Keratinocyte (primary cell): Measurements from ENCODE around the gene DCLK1. TPM values are rescaled to one million over a fixed set of nuclear protein-coding genes. Genes with fewer than 3 reads are reported as not detected.

Experiments used
- DNase-seq: peaks from one replicate; pipeline ENCODE4 v3.0.0-alpha.2; 2011; ENCODE audit warnings: low read depth, missing footprints, low spot score
- FAIRE-seq: peaks from 2 replicates; lab custom pipeline; 2011; peaks lifted over from hg19 to GRCh38; lab: Jason Lieb, UNC
- H2AFZ ChIP-seq: 2 replicates; pipeline ENCODE4 v1.6.0; 2012; ENCODE audit warnings: low read length, control low read depth, inconsistent platforms; ENCODE audit not compliant: control insufficient read depth
- H3K27ac ChIP-seq: 2 replicates; pipeline ENCODE4 v1.5.1; 2011; ENCODE audit warnings: low read length; ENCODE audit not compliant: control insufficient read depth, insufficient read depth
- H3K27me3 ChIP-seq: 3 replicates; pipeline ENCODE4 v1.6.0; 2011; ENCODE audit warnings: low read length; ENCODE audit not compliant: control insufficient read depth, insufficient read depth; ENCODE audit errors: extremely low read depth
- H3K36me3 ChIP-seq, 2 experiments: 2 replicates in 1 of 2; 3 replicates in 1 of 2; pipeline ENCODE4 v1.5.1; 2011; ENCODE audit warnings: low read length in 2 of 2, mild to moderate bottlenecking in 1 of 2; ENCODE audit not compliant: control insufficient read depth in 2 of 2, insufficient read depth in 2 of 2; ENCODE audit errors: extremely low read depth in 1 of 2
- H3K4me1 ChIP-seq: 3 replicates; pipeline ENCODE4 v1.5.1; 2011; ENCODE audit warnings: low read length; ENCODE audit not compliant: control insufficient read depth, insufficient read depth; ENCODE audit errors: extremely low read depth
- H3K4me2 ChIP-seq: 3 replicates; pipeline ENCODE4 v1.6.0; 2011; ENCODE audit warnings: low read depth, low read length; ENCODE audit not compliant: control insufficient read depth, insufficient read depth; ENCODE audit errors: extremely low read depth
- H3K4me3 ChIP-seq, 3 experiments: fragments of 200-600 bp in 1 of 3; sonication (generic) in 1 of 3; 2 replicates in 2 of 3; 3 replicates in 1 of 3; pipeline ENCODE4 v1.5.1; 2011 to 2016; ENCODE audit warnings: low read length in 3 of 3, mild to moderate bottlenecking in 3 of 3, control low read depth in 2 of 3, inconsistent platforms in 1 of 3, low read depth in 1 of 3, mixed read lengths in 1 of 3, mixed run types in 1 of 3, moderate library complexity in 1 of 3; ENCODE audit not compliant: control insufficient read depth in 2 of 3, insufficient read depth in 2 of 3; ENCODE audit errors: extremely low read depth in 1 of 3
- H3K79me2 ChIP-seq: 2 replicates; pipeline ENCODE4 v1.6.0; 2012; ENCODE audit warnings: low read length; ENCODE audit not compliant: control insufficient read depth, insufficient read depth
- H3K9ac ChIP-seq: 3 replicates; pipeline ENCODE4 v1.6.0; 2011; ENCODE audit warnings: low read length; ENCODE audit not compliant: control insufficient read depth, insufficient read depth; ENCODE audit errors: extremely low read depth
- H3K9me1 ChIP-seq: 3 replicates; pipeline ENCODE4 v1.6.0; 2011; ENCODE audit warnings: low read length; ENCODE audit not compliant: control insufficient read depth, insufficient read depth; ENCODE audit errors: extremely low read depth
- H3K9me3 ChIP-seq: 2 replicates; pipeline ENCODE4 v1.5.1; 2012; ENCODE audit warnings: low read depth, low read length; ENCODE audit not compliant: control insufficient read depth
- H4K20me1 ChIP-seq: 3 replicates; pipeline ENCODE4 v1.6.0; 2011; ENCODE audit warnings: low read length; ENCODE audit not compliant: control insufficient read depth, insufficient read depth; ENCODE audit errors: extremely low read depth
- EZH2 ChIP-seq: IDR thresholded peaks from one replicate; pipeline ENCODE4 v1.6.1; 2012; ENCODE audit warnings: inconsistent platforms, mild to moderate bottlenecking, low read length, moderate library complexity
- dilution Hi-C: fragments of 300-500 bp; cut with MboI; formaldehyde crosslinking; loops from one replicate; pipeline ENCODE4 v1.7.0; 2020; ENCODE audit warnings: low sequenced_read_pairs; ENCODE audit not compliant: extremely low pct_ligation_motif_present
- polyA plus RNA-seq, 5 experiments: library from polyadenylated mRNA; depleted of rRNA in 3 of 5; stranded (reverse) in 3 of 5; stranded (forward) in 1 of 5; unstranded in 1 of 5; fragments of >200 nt; gene quantifications; 1 replicate in 1 of 5; 2 replicates in 3 of 5; 3 replicates in 1 of 5; pipeline versions ENCODE4 v1.2.1 to v1.2.3, GENCODE V29; 2011 to 2012; ENCODE audit warnings: missing spikeins in 2 of 5, low read depth in 1 of 5, low replicate concordance in 1 of 5
- TF ChIP-seq, protein P1 (sequence below), 3 experiments: IDR thresholded peaks in 1 of 3; conservative IDR thresholded peaks in 1 of 3; optimal IDR thresholded peaks in 1 of 3; 2 replicates in 2 of 3; 3 replicates in 1 of 3; pipeline versions ENCODE3 to v1.5.1; 2011; ENCODE audit warnings: low read length in 3 of 3, mild to moderate bottlenecking in 3 of 3, moderate library complexity in 2 of 3, control low read depth in 1 of 3, inconsistent platforms in 1 of 3; ENCODE audit not compliant: insufficient read depth in 2 of 3; ENCODE audit errors: extremely low read depth in 1 of 3

DCLK1 gene
- polyA plus RNA-seq, 1 donor (not counting 4 experiments of a cell fraction or from before 2014, with no cell fraction given), result 0.04 TPM

DNA sequence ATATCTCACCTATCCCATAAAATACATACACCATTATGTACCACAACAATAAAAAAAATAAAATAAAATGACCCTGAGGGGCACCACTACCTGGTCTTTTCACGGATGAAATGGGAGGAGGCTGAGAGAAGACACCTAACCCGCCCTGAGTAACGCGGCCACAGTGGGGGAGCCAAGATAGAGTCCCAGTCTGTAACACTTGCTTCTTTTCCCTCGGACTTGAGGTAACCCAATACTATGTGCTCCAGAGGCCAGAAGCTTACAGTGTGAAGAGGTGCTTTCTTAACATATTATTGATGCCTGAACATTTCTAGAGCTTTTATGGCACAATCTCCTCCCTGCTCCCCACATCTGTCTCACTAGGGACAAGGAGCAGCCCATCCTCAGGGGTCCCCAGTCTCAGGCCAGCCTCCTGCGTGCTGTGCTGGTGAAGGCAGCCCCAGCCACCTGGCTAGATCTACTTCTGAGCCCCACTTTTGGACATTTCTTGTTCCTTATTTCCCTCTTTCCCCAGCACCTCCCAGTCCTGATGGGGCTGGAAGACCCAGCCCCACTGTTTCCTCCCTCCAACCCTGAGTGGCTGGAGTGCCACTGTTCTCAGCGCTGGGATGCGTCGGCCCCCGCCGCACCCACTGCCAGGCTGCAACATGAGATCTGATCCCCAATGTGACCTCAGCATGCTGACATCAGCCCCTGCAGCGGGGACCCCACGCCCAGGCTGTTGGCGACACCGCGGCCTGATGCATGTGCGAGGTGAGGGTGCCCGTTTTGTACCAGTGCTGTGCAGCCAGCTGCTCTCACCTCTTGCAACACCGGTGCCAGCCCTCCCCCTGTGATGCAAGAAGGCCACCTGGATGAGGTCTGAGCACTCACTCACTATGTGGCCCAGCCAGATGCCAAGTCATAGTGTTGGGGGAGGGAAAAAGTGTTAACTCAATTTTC lies 143.3 kb downstream of the DCLK1 start:
- no peaks in the 10 kb centered on the region for H3K9me1 ChIP-seq
- no peaks in the 10 kb centered on the region for H4K20me1 ChIP-seq
- H3K27me3 ChIP-seq, result no peaks in the 10 kb centered on the region
- no peaks in the 10 kb centered on the region for H3K4me1 ChIP-seq
- H2AFZ ChIP-seq, result no peak overlapping the region
- no peak overlapping the region for H3K4me3 ChIP-seq
- H3K27ac ChIP-seq, result no peak overlapping the region
- FAIRE-seq, result no peak
- H3K79me2 ChIP-seq, result no peaks in the 10 kb centered on the region
- no peaks in the 10 kb centered on the region for H3K36me3 ChIP-seq
- dilution Hi-C loops, result loop anchor here (25.0 kb wide), 1 partner anchor 299 kb away; the partner anchor contains the start of gene CCDC169
- no peak for DNase-seq
- H3K9ac ChIP-seq, result no peak overlapping the region
- H3K4me2 ChIP-seq, result no peak overlapping the region
- TF ChIP-seq, protein P1, sequence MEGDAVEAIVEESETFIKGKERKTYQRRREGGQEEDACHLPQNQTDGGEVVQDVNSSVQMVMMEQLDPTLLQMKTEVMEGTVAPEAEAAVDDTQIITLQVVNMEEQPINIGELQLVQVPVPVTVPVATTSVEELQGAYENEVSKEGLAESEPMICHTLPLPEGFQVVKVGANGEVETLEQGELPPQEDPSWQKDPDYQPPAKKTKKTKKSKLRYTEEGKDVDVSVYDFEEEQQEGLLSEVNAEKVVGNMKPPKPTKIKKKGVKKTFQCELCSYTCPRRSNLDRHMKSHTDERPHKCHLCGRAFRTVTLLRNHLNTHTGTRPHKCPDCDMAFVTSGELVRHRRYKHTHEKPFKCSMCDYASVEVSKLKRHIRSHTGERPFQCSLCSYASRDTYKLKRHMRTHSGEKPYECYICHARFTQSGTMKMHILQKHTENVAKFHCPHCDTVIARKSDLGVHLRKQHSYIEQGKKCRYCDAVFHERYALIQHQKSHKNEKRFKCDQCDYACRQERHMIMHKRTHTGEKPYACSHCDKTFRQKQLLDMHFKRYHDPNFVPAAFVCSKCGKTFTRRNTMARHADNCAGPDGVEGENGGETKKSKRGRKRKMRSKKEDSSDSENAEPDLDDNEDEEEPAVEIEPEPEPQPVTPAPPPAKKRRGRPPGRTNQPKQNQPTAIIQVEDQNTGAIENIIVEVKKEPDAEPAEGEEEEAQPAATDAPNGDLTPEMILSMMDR (optimal IDR thresholded peaks at IDR 0.05 in 1 of 3, IDR thresholded peaks at IDR 0.05 in 1 of 3, conservative IDR thresholded peaks at IDR 0.05 in 1 of 3; ENCODE audit: extremely low read depth in 1 of 3, insufficient read depth in 2 of 3, low read length in 3 of 3), result no peak
- TF ChIP-seq EZH2, result no peak
- H3K9me3 ChIP-seq, result no peaks in the 10 kb centered on the region

DNA sequence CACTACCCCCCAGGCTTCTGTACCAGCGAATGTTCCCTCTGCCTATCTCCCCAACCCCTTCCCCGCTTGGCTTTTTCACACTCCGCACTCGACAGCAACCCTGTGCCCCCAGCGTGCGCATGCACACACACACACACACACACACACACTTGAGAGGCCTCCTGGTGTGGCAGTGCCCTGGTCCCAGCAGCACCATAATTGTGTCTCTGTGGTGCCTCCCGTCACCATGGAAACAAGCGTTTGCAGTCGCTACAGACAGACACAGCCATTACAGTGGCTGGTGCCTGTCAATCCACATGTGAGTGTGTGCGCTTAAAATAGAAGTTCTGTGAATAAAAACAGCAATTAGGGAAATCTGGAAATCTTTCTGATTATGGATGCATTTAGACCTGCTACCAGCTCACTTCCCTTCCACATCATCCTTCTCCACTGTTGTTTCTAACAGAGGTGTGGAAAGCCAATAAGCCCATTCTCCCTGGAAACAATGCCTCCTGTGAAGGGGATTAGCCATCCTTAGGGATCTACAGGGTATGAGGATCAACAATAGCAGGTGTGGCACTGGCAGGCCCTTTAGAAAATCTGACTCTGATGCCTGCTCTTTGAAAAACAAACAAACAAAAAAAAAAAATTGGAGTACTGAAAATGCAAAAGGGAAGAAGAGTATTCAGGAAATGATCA lies 146.3 kb downstream of the DCLK1 start:
- Histone ChIP-seq H3K4me3 (no peak overlapping the region), H2AFZ (no peak overlapping the region), H4K20me1 (no peaks in the 10 kb centered on the region), H3K9me3 (no peaks in the 10 kb centered on the region), H3K9ac (no peak overlapping the region), H3K4me1 (no peaks in the 10 kb centered on the region), H3K27ac (no peak overlapping the region), H3K79me2 (no peaks in the 10 kb centered on the region), H3K4me2 (no peak overlapping the region), H3K9me1 (no peaks in the 10 kb centered on the region), H3K27me3 (no peaks in the 10 kb centered on the region), H3K36me3 (no peaks in the 10 kb centered on the region)
- TF ChIP-seq, protein P1 (optimal IDR thresholded peaks at IDR 0.05 in 1 of 3, IDR thresholded peaks at IDR 0.05 in 1 of 3, conservative IDR thresholded peaks at IDR 0.05 in 1 of 3; ENCODE audit: extremely low read depth in 1 of 3, insufficient read depth in 2 of 3, low read length in 3 of 3), result no peak
- no peak for TF ChIP-seq EZH2
- dilution Hi-C loops, result loop anchor here (25.0 kb wide), 1 partner anchor 302 kb away; the partner anchor contains the start of gene CCDC169
- no peak for DNase-seq
- no peak for FAIRE-seq
